Measurements from ENCODE around the gene MED16. TPM values are rescaled to one million over a fixed set of nuclear protein-coding genes. Genes with fewer than 3 reads are reported as not detected.

Gene MED16
- total and polyA plus RNA-seq, 2 of the 13 experiments (the other 11 are each of a cell fraction or from before 2014, with no cell fraction given) = 13.3 to 14.8 TPM

- peak; percentile 96 for TF ChIP-seq ZNF296 (CRISPR knock-in tag; conservative IDR thresholded peaks at IDR 0.05)
- no peak for TF ChIP-seq SUZ12 (IDR thresholded peaks at IDR 0.05; ENCODE audit: low read depth, low read length)
- TF ChIP-seq ONECUT2 (CRISPR knock-in tag; IDR thresholded peaks at IDR 0.05) = no peak
- no peak for TF ChIP-seq ZNF30 (CRISPR knock-in tag; IDR thresholded peaks at IDR 0.05)
- TF ChIP-seq DNMT1 (CRISPR knock-in tag; IDR thresholded peaks at IDR 0.05) = 0 out of 2 replicates have a peak, but pooled peaks have one; percentile 31
- TF ChIP-seq HHEX (CRISPR knock-in tag; IDR thresholded peaks at IDR 0.05) = no peak
- TF ChIP-seq NR1H2 (CRISPR knock-in tag; IDR thresholded peaks at IDR 0.05; ENCODE audit: borderline replicate concordance, low read depth) = no peak
- 0 out of 2 replicates have a peak, but pooled peaks have one; percentile 39 for TF ChIP-seq REL (CRISPR knock-in tag; conservative IDR thresholded peaks at IDR 0.05)
- TF ChIP-seq ZNF547 (CRISPR knock-in tag; IDR thresholded peaks at IDR 0.05) = no peak
- no peak for TF ChIP-seq PLRG1 (conservative IDR thresholded peaks at IDR 0.05)
- TF ChIP-seq HNRNPL (IDR thresholded peaks at IDR 0.05; ENCODE audit: low read depth, low read length) = peak; percentile 100
- TF ChIP-seq STAG1 (CRISPR knock-in tag; IDR thresholded peaks at IDR 0.05) = peak; percentile 30; the same call in 1 of the 2 replicates
- peak; percentile 98 for TF ChIP-seq PHF21A (CRISPR knock-in tag; IDR thresholded peaks at IDR 0.05)
- TF ChIP-seq ZNF691 (CRISPR knock-in tag; IDR thresholded peaks at IDR 0.05; ENCODE audit: borderline replicate concordance, low read depth) = peak; percentile 75; the same call in 1 of the 2 replicates
- peak; percentile 82; the same call in 1 of the 2 replicates for TF ChIP-seq ZNF235 (CRISPR knock-in tag; IDR thresholded peaks at IDR 0.05; ENCODE audit: borderline replicate concordance)
- TF ChIP-seq ZNF512B (CRISPR knock-in tag; IDR thresholded peaks at IDR 0.05; ENCODE audit: borderline replicate concordance) = no peak
- TF ChIP-seq HIVEP1 (CRISPR knock-in tag; IDR thresholded peaks at IDR 0.05) = peak; percentile 95
- peak; percentile 96 for TF ChIP-seq KDM3A (CRISPR knock-in tag; IDR thresholded peaks at IDR 0.05; ENCODE audit: low read depth)
- TF ChIP-seq, protein P1, sequence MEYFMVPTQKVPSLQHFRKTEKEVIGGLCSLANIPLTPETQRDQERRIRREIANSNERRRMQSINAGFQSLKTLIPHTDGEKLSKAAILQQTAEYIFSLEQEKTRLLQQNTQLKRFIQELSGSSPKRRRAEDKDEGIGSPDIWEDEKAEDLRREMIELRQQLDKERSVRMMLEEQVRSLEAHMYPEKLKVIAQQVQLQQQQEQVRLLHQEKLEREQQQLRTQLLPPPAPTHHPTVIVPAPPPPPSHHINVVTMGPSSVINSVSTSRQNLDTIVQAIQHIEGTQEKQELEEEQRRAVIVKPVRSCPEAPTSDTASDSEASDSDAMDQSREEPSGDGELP (IDR thresholded peaks at IDR 0.05; ENCODE audit: borderline replicate concordance, low read depth) = peak; percentile 100
- peak; percentile 79; the same call in 1 of the 2 replicates for TF ChIP-seq ZSCAN22 (CRISPR knock-in tag; IDR thresholded peaks at IDR 0.05)
- TF ChIP-seq FOXK1 (CRISPR knock-in tag; IDR thresholded peaks at IDR 0.05; ENCODE audit: borderline replicate concordance, low read depth) = peak; percentile 98
- TF ChIP-seq BCL6 (CRISPR knock-in tag; IDR thresholded peaks at IDR 0.05) = peak; percentile 94
- 0 out of 2 replicates have a peak, but pooled peaks have one; percentile 56 for TF ChIP-seq ZNF263 (CRISPR knock-in tag; IDR thresholded peaks at IDR 0.05)
- TF ChIP-seq KLF16 (CRISPR knock-in tag; IDR thresholded peaks at IDR 0.05) = peak in 1 of 2 experiments; percentile 100; a peak in 2 of 4 replicates
Observed at GRCh38 chr19:934865-935479, 42.0 kb upstream of the MED16 start (continued).
